ENCODE data around the gene OR6J1.

Gene OR6J1

GRCh38 chr14:22664261-22664660 lies 20.1 kb upstream of the OR6J1 start (continued):
- no peak for TF ChIP-seq HIC1 (tag by site-specific recombination; IDR thresholded peaks at IDR 0.05)
- TF ChIP-seq ZNF37A (tag by site-specific recombination; IDR thresholded peaks at IDR 0.05) = no peak
- TF ChIP-seq ZNF629 (tag by site-specific recombination; IDR thresholded peaks at IDR 0.05) = peak; percentile 97
- no peak for TF ChIP-seq ZNF248 (tag by site-specific recombination; IDR thresholded peaks at IDR 0.05)
- no peak for TF ChIP-seq YY2 (tag by site-specific recombination; IDR thresholded peaks at IDR 0.05)
- TF ChIP-seq, protein P1, sequence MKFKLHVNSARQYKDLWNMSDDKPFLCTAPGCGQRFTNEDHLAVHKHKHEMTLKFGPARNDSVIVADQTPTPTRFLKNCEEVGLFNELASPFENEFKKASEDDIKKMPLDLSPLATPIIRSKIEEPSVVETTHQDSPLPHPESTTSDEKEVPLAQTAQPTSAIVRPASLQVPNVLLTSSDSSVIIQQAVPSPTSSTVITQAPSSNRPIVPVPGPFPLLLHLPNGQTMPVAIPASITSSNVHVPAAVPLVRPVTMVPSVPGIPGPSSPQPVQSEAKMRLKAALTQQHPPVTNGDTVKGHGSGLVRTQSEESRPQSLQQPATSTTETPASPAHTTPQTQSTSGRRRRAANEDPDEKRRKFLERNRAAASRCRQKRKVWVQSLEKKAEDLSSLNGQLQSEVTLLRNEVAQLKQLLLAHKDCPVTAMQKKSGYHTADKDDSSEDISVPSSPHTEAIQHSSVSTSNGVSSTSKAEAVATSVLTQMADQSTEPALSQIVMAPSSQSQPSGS (tag by site-specific recombination; IDR thresholded peaks at IDR 0.05; ENCODE audit: low read depth) = peak; percentile 97
- TF ChIP-seq EGR2 (tag by site-specific recombination; IDR thresholded peaks at IDR 0.05; ENCODE audit: low read depth) = no peak
- no peak for TF ChIP-seq SALL2 (tag by site-specific recombination; IDR thresholded peaks at IDR 0.05; ENCODE audit: borderline replicate concordance)
- TF ChIP-seq GLI4 (tag by site-specific recombination; IDR thresholded peaks at IDR 0.05) = no peak
- peak; percentile 56 for TF ChIP-seq ZFP69B (tag by site-specific recombination; IDR thresholded peaks at IDR 0.05)
- TF ChIP-seq MYNN (tag by site-specific recombination; IDR thresholded peaks at IDR 0.05; ENCODE audit: borderline replicate concordance) = no peak
- TF ChIP-seq TRIM28 (IDR thresholded peaks at IDR 0.05; ENCODE audit: borderline replicate concordance, low read length) = peak; percentile 93
- TF ChIP-seq KLF1 (tag by site-specific recombination; IDR thresholded peaks at IDR 0.05) = peak; percentile 94
- TF ChIP-seq, protein P2, sequence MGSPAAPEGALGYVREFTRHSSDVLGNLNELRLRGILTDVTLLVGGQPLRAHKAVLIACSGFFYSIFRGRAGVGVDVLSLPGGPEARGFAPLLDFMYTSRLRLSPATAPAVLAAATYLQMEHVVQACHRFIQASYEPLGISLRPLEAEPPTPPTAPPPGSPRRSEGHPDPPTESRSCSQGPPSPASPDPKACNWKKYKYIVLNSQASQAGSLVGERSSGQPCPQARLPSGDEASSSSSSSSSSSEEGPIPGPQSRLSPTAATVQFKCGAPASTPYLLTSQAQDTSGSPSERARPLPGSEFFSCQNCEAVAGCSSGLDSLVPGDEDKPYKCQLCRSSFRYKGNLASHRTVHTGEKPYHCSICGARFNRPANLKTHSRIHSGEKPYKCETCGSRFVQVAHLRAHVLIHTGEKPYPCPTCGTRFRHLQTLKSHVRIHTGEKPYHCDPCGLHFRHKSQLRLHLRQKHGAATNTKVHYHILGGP (tag by site-specific recombination; IDR thresholded peaks at IDR 0.05) = no peak

DNA sequence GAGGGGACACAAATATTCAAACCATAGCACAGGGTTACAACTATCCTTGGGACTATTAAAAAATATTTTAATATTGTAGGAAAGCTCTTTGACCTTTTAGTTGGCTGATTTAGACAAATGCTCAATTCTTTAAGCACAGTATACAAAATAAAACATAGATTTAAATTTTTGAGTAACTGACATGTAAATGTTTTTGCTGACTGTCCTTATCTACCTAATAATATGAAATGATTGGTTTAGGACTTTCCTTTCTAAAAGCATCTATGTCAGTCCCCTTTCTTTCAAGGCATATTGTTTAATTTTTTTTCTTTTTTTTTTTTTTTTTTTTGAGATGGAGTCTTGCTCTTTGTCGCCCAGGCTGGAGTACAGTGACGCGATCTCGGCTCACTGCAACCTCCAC lies 16.5 kb upstream of the OR6J1 start:
- H3K9me3 ChIP-seq (ENCODE audit: control insufficient read depth, insufficient read depth, low read depth, low read length) = no peaks in the 10 kb centered on the region
- TF ChIP-seq ZSCAN16 (tag by site-specific recombination; IDR thresholded peaks at IDR 0.05) = no peak
- no peaks in the 10 kb centered on the region for H3K36me3 ChIP-seq (ENCODE audit: control insufficient read depth in 2 of 2, insufficient read depth in 1 of 2, low read length in 2 of 2)
- H3K4me1 ChIP-seq (ENCODE audit: control insufficient read depth, insufficient read depth, low read length) = peaks cover 10% of the 10 kb centered on the region
- ChIA-PET POLR2A (no interaction called here), CTCF (interaction anchor here (0.6 to 5.1 kb wide), 5 partner anchors 89 to 912 kb away, joined by 3 to 44 read pairs (median 8); no protein-coding TSS in a partner anchor)
- no peak overlapping the region for H3K27ac ChIP-seq (ENCODE audit: extremely low read depth, low read depth, low read length)
- H3K4me3 ChIP-seq (ENCODE audit: low read depth, low read length) = no peak overlapping the region

DNA sequence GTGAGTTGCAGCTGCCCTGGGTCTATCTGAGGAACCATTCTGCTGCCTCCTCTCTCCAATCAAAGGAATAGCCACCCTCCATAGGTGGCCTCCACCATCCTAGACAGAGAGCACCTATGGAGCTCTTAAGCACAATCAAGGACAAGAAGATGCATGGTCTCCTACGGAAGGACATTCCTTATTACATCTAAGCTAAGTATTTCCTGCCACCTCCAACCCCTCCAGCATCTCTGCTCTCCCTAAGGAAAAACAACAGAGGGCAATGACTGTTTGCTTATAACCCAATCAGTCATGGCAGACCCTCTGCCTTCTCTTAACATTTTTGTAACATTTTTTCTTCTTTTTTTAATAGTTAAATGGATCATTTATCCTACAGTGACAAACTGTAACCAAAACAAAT lies 14.8 kb upstream of the OR6J1 start:
- H3K27ac ChIP-seq (ENCODE audit: extremely low read depth, low read depth, low read length) = no peak overlapping the region
- no peak overlapping the region for H3K4me3 ChIP-seq (ENCODE audit: low read depth, low read length)
- H3K36me3 ChIP-seq (ENCODE audit: control insufficient read depth in 2 of 2, insufficient read depth in 1 of 2, low read length in 2 of 2) = no peaks in the 10 kb centered on the region
- ChIA-PET CTCF (interaction anchor here (0.9 to 5.1 kb wide), 14 partner anchors 10 to 268 kb away, joined by 3 to 44 read pairs (median 4); partner anchors contain the start of genes DAD1 and OXA1L), POLR2A (interaction anchor here (2.3 kb wide), 1 partner anchor 108 kb away, joined by 6 read pairs; the partner anchor contains the start of gene OXA1L)
- H3K9me3 ChIP-seq (ENCODE audit: control insufficient read depth, insufficient read depth, low read depth, low read length) = no peaks in the 10 kb centered on the region
- peaks cover 9% of the 10 kb centered on the region for H3K4me1 ChIP-seq (ENCODE audit: control insufficient read depth, insufficient read depth, low read length)
- TF ChIP-seq, protein P1 (tag by site-specific recombination; IDR thresholded peaks at IDR 0.05; ENCODE audit: low read depth) = no peak
- no peak for TF ChIP-seq KLF9 (tag by site-specific recombination; IDR thresholded peaks at IDR 0.05; ENCODE audit: low read depth)
- TF ChIP-seq ZNF571 (tag by site-specific recombination; IDR thresholded peaks at IDR 0.05) = no peak
- TF ChIP-seq ZSCAN4 (tag by site-specific recombination; IDR thresholded peaks at IDR 0.05) = no peak
- no peak for TF ChIP-seq ZNF354C (tag by site-specific recombination; IDR thresholded peaks at IDR 0.05; ENCODE audit: borderline replicate concordance, low read depth)
